Measurements from ENCODE around the gene RMP24.

DNA sequence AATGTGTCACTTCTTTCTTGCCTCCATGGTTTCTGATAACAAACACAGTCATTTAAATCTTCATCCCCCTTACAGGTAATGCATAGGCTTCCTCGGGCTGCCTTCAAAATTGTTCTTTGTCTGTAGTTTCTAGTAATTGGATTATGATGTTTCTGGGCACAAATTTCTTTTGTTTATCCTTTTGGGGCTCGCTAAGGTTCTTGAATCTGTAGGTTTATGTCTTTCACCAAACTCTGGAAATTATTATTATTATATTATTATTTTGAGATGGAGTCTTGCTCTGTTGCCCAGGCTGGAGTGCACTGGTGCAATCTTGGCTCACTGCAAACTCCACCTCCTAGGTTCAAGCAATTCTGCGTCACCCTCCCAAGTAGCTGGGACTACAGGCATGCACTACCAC, 16.3 kb upstream of the RMP24 start:
- TF ChIP-seq, protein P1, sequence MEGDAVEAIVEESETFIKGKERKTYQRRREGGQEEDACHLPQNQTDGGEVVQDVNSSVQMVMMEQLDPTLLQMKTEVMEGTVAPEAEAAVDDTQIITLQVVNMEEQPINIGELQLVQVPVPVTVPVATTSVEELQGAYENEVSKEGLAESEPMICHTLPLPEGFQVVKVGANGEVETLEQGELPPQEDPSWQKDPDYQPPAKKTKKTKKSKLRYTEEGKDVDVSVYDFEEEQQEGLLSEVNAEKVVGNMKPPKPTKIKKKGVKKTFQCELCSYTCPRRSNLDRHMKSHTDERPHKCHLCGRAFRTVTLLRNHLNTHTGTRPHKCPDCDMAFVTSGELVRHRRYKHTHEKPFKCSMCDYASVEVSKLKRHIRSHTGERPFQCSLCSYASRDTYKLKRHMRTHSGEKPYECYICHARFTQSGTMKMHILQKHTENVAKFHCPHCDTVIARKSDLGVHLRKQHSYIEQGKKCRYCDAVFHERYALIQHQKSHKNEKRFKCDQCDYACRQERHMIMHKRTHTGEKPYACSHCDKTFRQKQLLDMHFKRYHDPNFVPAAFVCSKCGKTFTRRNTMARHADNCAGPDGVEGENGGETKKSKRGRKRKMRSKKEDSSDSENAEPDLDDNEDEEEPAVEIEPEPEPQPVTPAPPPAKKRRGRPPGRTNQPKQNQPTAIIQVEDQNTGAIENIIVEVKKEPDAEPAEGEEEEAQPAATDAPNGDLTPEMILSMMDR (IDR thresholded peaks at IDR 0.05 in 8 of 11, conservative IDR thresholded peaks at IDR 0.05 in 3 of 11) = no peak
- no peak for TF ChIP-seq POLR2A (IDR thresholded peaks at IDR 0.05)
- no peak for TF ChIP-seq POLR2AphosphoS5 (IDR thresholded peaks at IDR 0.05)

Data from spleen (tissue), 7 donors.